Stimulated activated CD4-positive, alpha-beta T cell treated with anti-CD3 and anti-CD28 coated beads, Interleukin-15, amount 100 ng/mL, for 48 hours (primary cell): ENCODE data around the gene MCU.

Experiments
- DNase-seq, 2 donors: peaks; one replicate each; pipeline ENCODE4 v3.0.0-alpha.2; 2020; ENCODE audit warnings: low read depth in 2 of 2

The MCU gene

DNA sequence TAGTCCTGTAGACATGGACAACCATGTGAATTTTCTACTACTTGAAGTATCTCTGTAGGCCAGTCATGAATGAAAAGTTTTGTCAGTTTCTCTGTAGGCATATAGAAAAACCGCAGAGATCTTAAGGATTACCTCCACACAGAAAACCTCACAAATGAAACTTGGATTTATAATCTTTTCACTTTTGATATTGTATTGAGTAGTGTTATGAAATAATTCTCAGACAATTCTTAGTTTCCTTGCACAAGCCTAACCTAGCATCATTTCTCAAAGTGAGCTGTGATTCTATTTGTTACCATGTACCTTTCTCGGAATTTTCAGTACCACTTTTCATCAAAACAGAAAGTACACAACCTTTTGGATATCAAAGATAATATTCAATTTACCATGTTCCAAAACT, 150.2 kb downstream of the MCU start:
- DNase-seq = no peak

DNA sequence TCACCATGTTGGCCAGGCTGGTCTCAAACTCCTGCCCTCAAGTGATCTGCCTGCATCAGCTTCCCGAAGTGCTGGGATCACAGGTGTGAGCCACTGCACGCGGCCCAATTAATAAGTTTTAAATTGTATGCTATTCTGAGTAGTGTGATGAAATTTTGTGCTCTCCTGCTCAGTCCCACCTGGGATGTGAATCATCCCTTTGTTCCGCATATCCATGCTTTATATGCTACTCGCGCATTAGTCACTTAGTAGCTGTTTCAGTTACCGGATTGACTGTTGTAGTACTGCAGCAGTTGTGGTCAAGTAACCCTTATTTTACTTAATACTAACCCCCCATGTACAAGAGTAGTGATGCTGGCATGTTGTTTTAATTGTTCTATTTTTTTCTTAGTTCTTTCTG, 154.3 kb downstream of the MCU start:
- peak in 1 of 2 donors; percentile 1 for DNase-seq

DNA sequence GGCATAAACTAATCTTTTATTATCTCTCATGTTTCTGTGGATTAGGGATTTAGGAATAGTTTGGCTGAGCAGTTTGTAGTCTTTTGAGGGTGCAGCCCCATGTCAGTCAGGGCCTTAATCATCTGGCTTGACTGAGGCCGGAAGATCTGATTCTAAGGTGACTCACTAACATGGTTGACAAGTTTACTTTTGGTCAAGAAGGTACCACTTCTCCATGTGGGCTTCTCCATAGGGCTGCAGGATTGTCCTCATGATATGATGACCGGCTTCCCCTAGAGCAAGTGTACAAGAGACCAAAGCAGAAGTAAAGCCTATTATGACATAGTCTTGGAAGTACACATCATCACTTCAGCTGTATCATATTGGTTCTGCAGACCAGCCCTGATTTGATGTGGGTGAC, 155.7 kb downstream of the MCU start:
- no peak for DNase-seq

DNA sequence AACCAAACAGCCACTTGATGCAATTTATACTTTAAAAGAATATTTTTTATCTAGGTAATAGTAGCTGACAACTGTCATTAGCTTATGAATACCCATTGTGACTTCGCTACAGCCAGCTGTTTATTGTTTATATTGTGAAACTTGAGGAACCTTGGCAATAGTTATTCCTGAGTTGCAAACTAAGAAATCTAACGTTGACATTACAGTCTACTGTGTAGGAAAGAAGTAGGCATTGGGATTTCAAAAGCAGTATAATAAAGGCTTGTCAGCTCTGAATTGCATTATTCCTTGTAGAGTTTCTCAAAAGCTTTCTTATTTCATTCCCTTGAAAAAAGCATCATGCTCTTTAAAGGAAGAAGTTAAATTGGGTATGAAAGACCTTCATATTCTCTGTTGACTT, 158.9 kb downstream of the MCU start:
- no peak for DNase-seq

DNA sequence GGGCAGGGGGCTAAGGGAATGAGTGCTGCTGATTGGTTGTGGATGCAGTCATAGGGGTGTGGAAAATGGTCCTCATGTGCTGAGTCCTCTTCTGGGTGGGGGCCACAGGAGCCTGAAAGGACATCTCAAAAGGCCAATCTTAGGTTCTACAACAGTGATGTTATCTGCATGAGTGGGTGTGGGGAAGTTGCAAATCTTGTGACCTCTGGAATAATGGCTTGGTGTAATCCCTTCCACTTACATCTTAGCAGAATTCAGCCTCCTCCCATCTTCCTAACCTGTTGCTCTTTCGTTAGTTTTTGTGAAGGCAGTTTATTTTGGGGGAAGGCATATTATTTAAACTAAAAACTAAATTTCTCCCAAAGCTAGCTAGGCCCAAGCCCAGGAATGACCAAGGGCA, 159.6 kb downstream of the MCU start:
- no peak for DNase-seq

DNA sequence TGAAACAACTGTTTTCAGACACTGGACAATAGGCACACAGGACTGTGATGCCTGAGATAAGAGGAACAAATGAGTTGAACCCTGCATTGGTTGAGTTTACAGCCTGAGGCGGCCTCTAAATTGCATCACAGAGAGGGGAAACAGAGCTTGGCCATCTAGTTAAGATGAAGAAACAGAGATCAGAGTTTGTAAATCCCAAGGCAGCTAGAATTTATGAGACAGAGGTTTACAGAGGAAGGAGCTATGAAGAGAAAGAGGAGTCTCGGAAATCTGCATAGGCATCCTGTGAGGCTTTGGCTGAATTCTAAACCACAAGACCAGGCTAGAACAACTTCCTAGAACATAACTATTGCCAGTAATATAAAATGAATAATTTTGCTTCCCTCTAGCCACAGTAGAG, 160.6 kb downstream of the MCU start:
- no peak for DNase-seq

DNA sequence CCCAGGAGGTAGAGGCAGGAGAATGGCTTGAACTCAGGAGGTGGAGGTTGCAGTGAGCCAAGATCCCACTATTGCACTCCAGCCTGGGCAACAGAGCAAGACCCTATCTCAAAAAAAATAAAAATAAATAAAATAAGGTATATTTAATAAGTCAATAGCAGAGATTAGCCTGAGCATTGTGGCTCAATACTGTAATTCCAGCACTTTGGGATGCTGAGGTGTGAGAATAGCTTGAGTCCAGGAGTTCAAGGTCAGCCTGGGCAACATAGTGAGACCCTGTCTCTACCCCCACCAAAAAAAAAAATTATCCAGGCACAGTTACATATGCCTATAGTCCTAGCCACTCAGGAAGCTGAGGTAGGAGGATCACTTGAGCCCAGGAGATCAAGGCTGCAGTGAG, 163.2 kb downstream of the MCU start:
- DNase-seq = no peak

DNA sequence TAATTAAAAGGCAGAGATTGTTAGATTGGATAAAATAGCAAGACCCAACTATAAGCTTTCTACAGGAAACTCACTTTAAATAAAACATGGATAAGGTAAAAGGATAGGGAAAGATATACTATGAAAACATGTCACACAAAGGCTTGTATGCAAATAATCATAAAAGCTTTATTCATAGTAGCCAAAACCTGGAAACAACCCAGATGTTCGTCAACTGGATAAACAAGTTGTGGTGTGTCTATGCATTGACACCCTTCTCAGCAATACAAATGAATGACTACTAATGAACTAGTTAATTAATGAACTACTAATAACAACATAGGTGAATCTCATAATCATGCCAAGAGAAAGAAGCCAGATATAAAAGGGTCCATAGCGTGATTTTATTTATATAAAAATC, 163.8 kb downstream of the MCU start:
- no peak for DNase-seq

DNA sequence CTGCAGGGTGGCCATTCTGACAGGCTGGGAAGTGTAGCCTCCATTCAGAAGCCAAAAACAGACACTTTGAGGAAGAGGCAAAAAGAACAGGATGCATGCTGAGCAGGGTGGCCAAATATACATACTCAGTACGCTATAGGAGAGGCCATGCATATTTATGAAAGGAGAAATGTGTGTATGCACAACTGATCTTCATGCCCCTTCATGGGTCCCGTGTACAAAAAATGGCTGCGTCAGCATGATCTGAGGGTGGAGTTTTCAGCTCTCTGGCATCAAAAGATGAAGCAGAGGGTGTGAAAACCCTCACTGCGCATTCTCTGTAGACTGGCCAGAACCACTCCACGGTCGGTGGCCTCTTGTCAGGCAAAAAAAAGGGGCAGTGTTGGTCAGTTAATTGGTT, 166.1 kb downstream of the MCU start:
- no peak for DNase-seq

DNA sequence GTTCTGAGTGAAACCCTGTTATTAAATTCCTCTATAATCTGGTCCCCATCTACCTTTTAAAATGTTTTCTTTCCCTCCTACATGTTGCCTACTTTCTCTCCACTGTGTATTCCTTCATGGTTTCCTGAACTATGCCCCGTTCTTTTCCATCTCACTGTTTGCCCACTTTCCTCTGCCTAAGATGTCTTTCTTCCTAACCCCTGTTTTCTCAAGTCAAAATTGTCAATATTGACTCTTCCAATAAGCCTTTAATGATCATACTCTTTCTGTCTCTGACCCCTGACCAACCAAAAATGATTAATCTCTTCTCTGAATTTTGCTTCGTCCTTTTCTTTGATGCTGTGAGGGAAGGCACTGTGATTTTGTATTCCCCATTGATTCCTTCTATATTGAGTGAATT, 171.0 kb downstream of the MCU start:
- DNase-seq = no peak

DNA sequence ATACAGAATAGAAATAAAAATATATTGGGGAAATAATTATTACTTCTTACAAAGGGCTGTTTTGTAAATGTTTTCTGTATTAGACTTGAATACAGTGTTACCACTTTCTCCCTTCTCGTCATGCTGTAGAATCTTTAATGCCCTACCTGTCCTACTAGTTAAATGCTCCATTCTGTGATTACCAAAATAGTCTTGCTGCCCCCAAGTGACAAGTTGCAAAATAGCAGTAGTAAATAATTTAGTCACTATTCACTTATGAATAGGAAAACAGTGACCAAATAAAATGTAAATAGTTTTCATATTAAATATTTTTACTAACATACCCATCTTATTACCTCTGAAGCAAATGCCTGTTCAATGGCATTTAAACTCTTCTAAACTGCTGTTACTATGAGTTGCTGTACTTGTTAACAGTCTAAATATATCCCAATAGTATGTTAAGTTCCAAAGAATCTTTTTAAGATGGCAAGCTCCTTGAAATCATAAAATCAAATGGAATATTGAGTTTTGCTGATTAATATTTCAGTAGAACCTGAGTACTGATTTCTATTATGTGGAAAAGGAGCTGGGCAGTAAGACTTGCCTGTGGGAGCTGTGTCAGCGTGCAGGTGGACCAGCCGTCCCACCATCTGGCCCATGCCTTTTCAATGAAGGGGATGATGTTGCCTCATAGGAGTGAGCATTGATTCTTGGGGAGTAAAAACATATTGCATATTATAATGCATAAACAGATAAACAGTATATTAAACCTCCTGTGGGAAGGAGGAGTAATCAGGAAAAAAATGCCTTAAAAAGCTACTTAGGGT, 183.5 kb downstream of the MCU start:
- DNase-seq = no peak

DNA sequence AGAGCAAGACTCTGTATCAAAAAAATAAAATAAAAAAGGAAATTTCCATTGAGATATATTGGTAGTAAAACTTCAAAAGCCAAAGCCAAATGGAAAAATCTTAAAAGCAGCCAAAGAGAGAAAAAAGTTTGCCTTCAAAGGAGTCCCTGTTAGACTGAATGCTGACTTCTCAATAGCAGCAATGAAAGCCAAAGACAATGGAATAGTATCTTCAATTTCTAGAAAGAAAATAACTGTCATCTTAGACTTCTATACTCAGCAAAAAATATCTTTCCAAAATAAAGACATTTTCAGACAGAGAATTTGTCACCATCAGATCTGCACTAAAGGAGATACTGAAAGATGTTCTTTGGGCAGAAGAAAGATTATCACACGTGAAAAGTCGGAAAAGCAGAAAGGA, 187.3 kb downstream of the MCU start:
- DNase-seq = no peak

DNA sequence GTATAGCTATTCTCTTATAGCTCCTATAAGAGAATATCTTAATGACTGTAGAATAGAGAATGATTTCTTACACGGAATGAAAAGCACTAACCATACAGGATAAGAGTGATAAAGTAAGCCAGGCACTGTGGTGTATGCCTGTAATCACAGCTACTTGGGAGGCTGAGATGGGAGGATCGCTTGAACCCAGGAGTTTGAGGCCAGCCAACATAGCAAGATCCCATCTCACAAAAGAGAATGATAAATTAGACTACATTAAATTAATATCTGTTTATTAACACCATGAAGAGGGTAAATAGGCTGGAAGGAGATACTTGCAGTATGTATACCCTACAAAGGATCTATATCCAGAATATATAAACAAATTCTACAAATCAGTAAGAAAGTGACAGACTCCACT, 189.3 kb downstream of the MCU start:
- no peak for DNase-seq

DNA sequence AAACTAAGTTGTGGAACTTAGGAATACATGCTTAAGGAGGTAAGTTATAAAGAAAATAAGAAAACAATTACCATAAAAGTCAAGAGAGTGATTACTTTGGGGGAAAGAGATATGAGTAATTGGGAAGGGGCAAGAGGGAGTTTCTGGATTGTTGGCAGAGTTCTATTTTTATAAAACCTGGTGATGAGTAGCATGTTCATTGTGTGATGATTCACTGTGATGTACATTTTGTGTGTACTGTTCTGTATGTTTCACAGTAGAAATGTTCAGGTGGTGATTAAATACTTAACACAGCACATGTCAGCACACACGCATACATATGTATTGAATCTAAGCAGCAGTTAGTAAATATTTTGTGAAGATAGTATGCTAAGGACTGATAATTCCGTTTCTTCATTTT, 191.9 kb downstream of the MCU start:
- no peak for DNase-seq

DNA sequence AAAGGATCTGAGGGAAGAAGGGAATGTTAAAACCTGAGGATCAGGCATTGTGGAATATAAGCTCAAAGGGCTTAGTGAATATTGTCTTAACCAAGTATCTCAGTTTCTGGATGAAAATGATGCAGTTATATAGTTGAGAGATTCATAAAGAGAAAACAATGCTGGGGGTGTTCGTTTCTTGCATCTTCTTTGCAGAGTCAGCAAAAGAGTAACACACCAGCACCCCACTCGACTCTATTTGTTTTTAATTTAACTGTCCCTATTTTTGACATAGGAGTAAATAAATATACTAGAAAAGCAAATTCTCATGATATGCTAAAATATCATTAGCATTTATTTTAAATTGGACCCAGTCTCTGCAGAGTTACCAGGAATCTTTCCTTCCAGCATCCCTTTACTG, 194.0 kb downstream of the MCU start:
- DNase-seq = no peak

DNA sequence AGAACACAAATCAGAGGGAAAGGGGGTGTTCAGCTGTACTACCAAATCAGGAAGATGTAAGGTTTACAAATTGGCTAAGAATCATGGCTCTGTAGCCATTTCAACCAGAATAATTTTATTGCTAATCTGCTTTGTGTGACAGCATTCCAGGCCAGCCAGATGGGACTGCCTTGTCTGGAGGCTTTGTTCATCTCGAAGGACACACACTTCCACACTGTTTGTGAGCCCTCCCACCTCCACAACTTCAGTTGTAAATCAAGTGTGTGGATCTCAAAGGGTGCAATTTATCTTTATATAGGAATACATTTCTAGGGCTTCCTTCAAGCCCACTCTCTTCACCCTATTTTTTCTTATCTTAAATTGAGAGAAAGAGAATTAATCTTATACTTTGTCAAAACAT, 194.7 kb downstream of the MCU start:
- no peak for DNase-seq

DNA sequence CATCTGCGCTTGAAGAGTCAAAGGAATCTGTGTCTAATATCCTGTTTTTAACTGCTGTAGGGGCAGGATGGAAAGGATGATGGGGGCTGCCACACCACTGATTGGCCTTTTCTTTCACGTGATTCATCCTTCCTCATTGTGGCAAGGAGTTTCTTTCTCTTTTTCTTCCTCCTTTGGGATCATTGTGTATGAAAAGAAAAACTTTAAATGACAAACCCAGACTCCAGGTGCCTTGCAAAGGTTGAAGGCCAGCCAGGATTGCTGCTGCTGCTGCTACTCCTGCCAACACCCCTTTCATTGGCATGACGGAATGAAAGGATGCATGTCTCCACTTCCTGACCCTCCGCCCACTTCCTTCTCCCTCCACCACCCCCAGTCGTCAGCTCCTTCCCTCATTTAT, 195.1 kb downstream of the MCU start:
- DNase-seq = no peak

DNA sequence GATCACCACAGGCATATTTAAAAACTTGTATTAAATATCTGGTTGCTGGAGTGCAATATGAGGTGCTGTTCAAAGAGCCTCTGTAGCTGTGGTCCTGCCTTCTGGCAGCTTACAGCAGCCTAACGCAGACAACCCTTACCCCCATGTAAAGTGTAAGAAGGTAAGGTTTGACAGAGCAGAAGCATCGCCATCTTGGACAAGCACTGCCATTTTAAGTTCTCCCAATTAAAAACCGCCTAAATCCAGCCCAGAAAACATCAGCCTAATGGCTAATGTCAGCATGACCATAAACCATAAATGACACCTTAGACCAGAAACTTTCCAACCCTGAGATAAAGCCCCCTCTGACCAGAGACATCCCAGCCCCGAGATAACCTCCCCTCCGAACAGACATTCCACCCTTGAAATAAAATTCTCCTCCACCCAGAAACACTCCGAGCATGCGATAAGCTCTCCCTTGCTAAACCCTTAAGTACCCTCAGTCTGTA, 196.3 kb downstream of the MCU start:
- DNase-seq = no peak

DNA sequence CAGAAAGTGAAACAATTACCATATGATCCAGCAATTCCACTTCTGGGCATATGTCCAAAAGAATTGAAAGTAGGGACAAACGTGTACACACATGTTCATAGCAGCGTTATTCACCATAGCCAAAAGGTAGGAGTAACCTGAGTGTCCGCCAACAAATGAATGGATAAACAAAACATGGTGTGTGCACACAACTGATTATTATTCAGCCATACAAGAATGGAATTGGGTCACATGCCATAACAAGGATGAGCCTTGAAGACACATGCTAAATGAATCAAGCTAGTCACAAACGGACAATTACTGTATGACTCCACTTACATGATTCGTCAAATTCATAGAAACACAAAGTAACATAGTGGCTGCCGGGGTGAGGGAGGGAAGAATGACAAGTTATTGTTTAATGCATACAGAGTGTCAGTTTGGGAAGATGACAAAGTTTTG, 197.5 kb downstream of the MCU start:
- no peak for DNase-seq

DNA sequence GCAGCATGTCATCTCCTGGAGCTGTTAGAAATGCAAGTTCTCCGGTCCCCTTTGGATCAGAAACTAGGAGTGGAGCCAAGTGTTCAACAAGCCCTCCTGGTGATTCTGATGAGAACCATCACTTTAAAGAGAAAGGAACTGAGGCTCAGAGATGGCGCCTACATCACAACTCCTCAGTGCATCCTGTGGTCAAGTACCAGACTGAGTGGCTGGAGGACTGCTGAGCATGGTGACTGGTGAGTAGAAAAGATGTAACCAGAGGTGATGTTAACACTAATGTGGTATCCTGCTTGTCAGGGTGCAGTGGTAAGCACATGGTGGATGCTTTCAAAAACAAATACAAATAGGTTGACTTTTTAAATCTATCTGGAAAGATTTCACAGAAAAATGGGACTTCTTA, 198.1 kb downstream of the MCU start:
- no peak for DNase-seq

DNA sequence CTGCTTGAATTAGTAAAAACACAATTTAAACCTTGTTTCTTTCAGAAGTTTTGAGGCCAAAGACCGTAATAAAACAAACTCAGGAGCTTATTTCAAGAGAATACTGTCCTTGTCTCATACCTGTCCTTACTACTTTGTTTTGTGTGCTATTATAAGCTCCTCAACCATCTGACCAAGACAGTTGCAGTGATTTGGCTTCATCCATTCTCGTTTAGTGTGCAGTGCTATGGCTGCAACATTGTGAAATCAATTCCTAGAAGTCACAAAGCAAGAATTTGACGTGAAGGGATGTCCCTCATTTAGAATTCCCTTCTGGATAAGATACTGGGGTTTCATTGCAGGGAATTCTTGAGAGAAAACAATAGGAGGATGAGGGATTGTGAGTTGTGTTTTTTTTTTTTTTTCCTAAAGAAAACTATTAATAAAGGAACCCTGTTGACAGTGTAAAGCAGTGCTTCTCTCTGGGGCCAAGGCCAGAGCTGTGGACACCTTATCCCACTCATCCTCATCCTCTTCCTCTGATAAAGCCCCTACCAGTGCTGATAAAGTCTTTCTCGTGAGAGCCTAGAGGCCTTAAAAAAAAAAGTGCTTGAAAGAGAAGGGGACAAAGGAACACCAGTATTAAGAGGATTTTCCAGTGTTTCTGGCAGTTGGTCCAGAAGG, 201.3 kb downstream of the MCU start, which contains the start of gene OIT3:
Gene OIT3 (plus strand): TSS at position 604 of the 663 bp plus-strand sequence. CDS start 60 bp downstream, outside the sequence.
- DNase-seq = no peak

DNA sequence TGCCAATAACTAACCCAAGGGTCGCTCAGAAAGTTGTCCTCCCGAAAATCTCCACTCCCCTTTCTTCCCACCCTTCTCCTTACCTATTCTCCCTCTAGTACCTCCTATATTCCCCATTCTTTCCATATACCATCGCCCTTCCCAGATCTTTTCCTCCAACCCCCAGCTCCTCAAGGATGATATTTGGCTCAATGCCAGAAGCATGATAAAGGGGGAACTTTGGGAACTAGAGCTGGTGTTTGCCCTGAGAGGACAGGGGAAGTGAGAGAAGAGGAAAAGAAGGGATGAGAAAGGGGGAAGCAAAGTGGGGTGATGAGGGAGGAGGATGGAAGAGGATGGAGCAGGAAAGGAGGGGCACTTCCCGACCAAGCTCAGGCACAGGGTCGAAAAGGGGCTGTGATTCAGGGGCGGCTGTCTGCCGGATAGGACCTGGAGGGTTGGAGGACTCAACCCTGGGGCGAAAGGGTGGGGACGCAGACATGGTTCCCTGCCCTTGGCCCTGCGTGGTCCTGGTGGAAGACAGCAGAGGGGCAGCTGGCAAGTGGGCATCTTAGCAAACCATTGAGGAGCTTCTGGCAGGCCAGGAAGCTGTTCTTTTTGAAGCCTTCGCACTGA, 203.4 kb downstream of the MCU start:
- DNase-seq = no peak

DNA sequence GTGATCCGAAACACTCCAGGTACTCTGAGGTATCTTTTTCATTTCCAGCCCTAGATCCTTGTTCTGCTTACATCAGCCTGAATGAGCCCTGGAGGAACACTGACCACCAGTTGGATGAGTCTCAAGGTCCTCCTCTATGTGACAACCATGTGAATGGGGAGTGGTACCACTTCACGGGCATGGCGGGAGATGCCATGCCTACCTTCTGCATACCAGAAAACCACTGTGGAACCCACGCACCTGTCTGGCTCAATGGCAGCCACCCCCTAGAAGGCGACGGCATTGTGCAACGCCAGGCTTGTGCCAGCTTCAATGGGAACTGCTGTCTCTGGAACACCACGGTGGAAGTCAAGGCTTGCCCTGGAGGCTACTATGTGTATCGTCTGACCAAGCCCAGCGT, 206.7 kb downstream of the MCU start:
- DNase-seq = no peak
